H9 (cell line): ENCODE results near the gene EPB41L2. TPM values are rescaled to one million over a fixed set of nuclear protein-coding genes. Genes with fewer than 3 reads are reported as not detected.

Experiments
- DNase-seq: peaks from one replicate; pipeline ENCODE4 v3.0.0-alpha.2; 2017
- H2AFZ ChIP-seq: one replicate; pipeline ENCODE4 v1.6.1; 2013; ENCODE audit warnings: mild to moderate bottlenecking, low read length, control low read depth, moderate library complexity
- H2AK5ac ChIP-seq: 2 replicates; pipeline ENCODE4 v1.6.1; 2013; ENCODE audit warnings: low read length, control low read depth, mixed read lengths; ENCODE audit not compliant: insufficient read length
- H2BK120ac ChIP-seq: one replicate; pipeline ENCODE4 v1.6.1; 2013; ENCODE audit warnings: low read depth, mild to moderate bottlenecking, low read length, control low read depth, inconsistent platforms; ENCODE audit not compliant: poor library complexity, severe bottlenecking
- H2BK12ac ChIP-seq: 2 replicates; pipeline ENCODE4 v1.6.1; 2013; ENCODE audit warnings: low read length, control low read depth, mixed read lengths, low read depth; ENCODE audit not compliant: insufficient read length
- H2BK15ac ChIP-seq: 2 replicates; pipeline ENCODE4 v1.6.1; 2013; ENCODE audit warnings: low read depth, low read length, control low read depth
- H2BK20ac ChIP-seq: one replicate; pipeline ENCODE4 v1.6.1; 2013; ENCODE audit warnings: low read depth, mild to moderate bottlenecking, low read length, control low read depth, inconsistent platforms; ENCODE audit not compliant: poor library complexity, severe bottlenecking
- H2BK5ac ChIP-seq: 2 replicates; pipeline ENCODE4 v1.6.1; 2013; ENCODE audit warnings: low read length, control low read depth, mixed read lengths; ENCODE audit not compliant: insufficient read length
- H3K14ac ChIP-seq: 2 replicates; pipeline ENCODE4 v1.6.1; 2013; ENCODE audit warnings: low read length, control low read depth; ENCODE audit not compliant: insufficient read depth
- H3K18ac ChIP-seq: 2 replicates; pipeline ENCODE4 v1.6.1; 2013; ENCODE audit warnings: low read depth, mild to moderate bottlenecking, mixed read lengths, low read length, control low read depth; ENCODE audit not compliant: insufficient read length
- H3K23ac ChIP-seq: 2 replicates; pipeline ENCODE4 v1.6.1; 2013; ENCODE audit warnings: low read length, control low read depth, mixed read lengths, low read depth; ENCODE audit not compliant: insufficient read length
- H3K23me2 ChIP-seq: 2 replicates; pipeline ENCODE4 v1.6.1; 2013; ENCODE audit warnings: low read depth, mild to moderate bottlenecking, mixed read lengths, low read length, control low read depth; ENCODE audit not compliant: insufficient read length, poor library complexity, severe bottlenecking
- H3K27ac ChIP-seq: 2 replicates; pipeline ENCODE4 v1.5.1; 2013; ENCODE audit warnings: low read length, control low read depth, mixed read lengths, low read depth; ENCODE audit not compliant: insufficient read length
- H3K27me3 ChIP-seq: 2 replicates; pipeline ENCODE4 v1.6.1; 2013; ENCODE audit warnings: low read length, control low read depth, inconsistent platforms; ENCODE audit not compliant: insufficient read depth
- H3K4ac ChIP-seq: 2 replicates; pipeline ENCODE4 v1.6.1; 2013; ENCODE audit warnings: low read depth, mild to moderate bottlenecking, control low read depth, inconsistent platforms, low read length, moderate library complexity
- H3K4me1 ChIP-seq: 2 replicates; pipeline ENCODE4 v1.6.1; 2013; ENCODE audit warnings: low read length, control low read depth, inconsistent platforms; ENCODE audit not compliant: insufficient read depth
- H3K4me2 ChIP-seq: 2 replicates; pipeline ENCODE4 v1.6.1; 2013; ENCODE audit warnings: low read length, control low read depth, mixed read lengths; ENCODE audit not compliant: insufficient read length, insufficient read depth
- H3K56ac ChIP-seq: 2 replicates; pipeline ENCODE4 v1.6.1; 2013; ENCODE audit warnings: low read depth, mild to moderate bottlenecking, mixed read lengths, low read length, control low read depth; ENCODE audit not compliant: insufficient read length
- H3K79me1 ChIP-seq: 2 replicates; pipeline ENCODE4 v1.6.1; 2013; ENCODE audit warnings: low read depth, mild to moderate bottlenecking, moderate library complexity, low read length, control low read depth, inconsistent platforms; ENCODE audit not compliant: insufficient read depth, poor library complexity, severe bottlenecking
- H3K79me2 ChIP-seq: 2 replicates; pipeline ENCODE4 v1.6.1; 2013; ENCODE audit warnings: low read length, control low read depth, inconsistent platforms; ENCODE audit not compliant: insufficient read depth
- H3K9ac ChIP-seq: 2 replicates; pipeline ENCODE4 v1.6.1; 2013; ENCODE audit warnings: low read length, control low read depth, mixed read lengths; ENCODE audit not compliant: insufficient read length; ENCODE audit errors: extremely low read depth
- H3K9me3 ChIP-seq: one replicate; pipeline ENCODE4 v1.6.1; 2013; ENCODE audit warnings: low read depth, low read length, inconsistent platforms; ENCODE audit not compliant: control insufficient read depth
- H3T11ph ChIP-seq: one replicate; pipeline ENCODE4 v1.6.1; 2013; ENCODE audit warnings: mild to moderate bottlenecking, low read length, control low read depth, inconsistent platforms
- H4K20me1 ChIP-seq: one replicate; pipeline ENCODE4 v1.6.1; 2013; ENCODE audit not compliant: control insufficient read depth, insufficient read length, insufficient read depth
- H4K5ac ChIP-seq: 2 replicates; pipeline ENCODE4 v1.6.1; 2013; ENCODE audit warnings: low read depth, mild to moderate bottlenecking, mixed read lengths, low read length, control low read depth; ENCODE audit not compliant: insufficient read length
- H4K8ac ChIP-seq: replicated peaks from 2 replicates; pipeline ENCODE4 v1.6.1; 2013; ENCODE audit warnings: low read length, control low read depth, mixed read lengths, low read depth; ENCODE audit not compliant: insufficient read length
- H4K91ac ChIP-seq: 2 replicates; pipeline ENCODE4 v1.6.1; 2013; ENCODE audit warnings: low read depth, mild to moderate bottlenecking, moderate library complexity, mixed read lengths, low read length, control low read depth; ENCODE audit not compliant: insufficient read length
- H3K27ac Mint-ChIP-seq, 3 experiments: 2 replicates in 2 of 3; 3 replicates in 1 of 3; pipeline ENCODE4 v1.8.0; 2020 to 2021; ENCODE audit warnings: mixed read lengths in 3 of 3, mild to moderate bottlenecking in 1 of 3, moderate library complexity in 1 of 3
- H3K27me3 Mint-ChIP-seq: 2 replicates; pipeline ENCODE4 v1.8.0; 2021; ENCODE audit warnings: low read depth, mild to moderate bottlenecking, moderate library complexity, mixed read lengths
- H3K36me3 Mint-ChIP-seq, 3 experiments: 2 replicates in 2 of 3; 3 replicates in 1 of 3; pipeline ENCODE4 v1.8.0; 2020 to 2021; ENCODE audit warnings: low read depth in 3 of 3, mixed read lengths in 3 of 3; ENCODE audit not compliant: insufficient read depth in 1 of 3
- H3K4me1 Mint-ChIP-seq, 2 experiments: 2 replicates each; pipeline ENCODE4 v1.8.0; 2020; ENCODE audit warnings: mixed read lengths in 2 of 2
- H3K4me3 Mint-ChIP-seq, 2 experiments: 2 replicates in 1 of 2; 3 replicates in 1 of 2; pipeline ENCODE4 v1.8.0; 2020 to 2021; ENCODE audit warnings: mild to moderate bottlenecking in 2 of 2, mixed read lengths in 2 of 2, moderate library complexity in 1 of 2
- H3K9me3 Mint-ChIP-seq, 2 experiments: 2 replicates in 1 of 2; 3 replicates in 1 of 2; pipeline ENCODE4 v1.8.0; 2020; ENCODE audit warnings: mild to moderate bottlenecking in 2 of 2, mixed read lengths in 2 of 2, moderate library complexity in 1 of 2
- WGBS: extraction: QIAGEN DNeasy Blood & Tissue Kit; methylation state at CpG from one replicate; pipeline ENCODE4 v1.1.7; 2013; ENCODE audit warnings: missing lambda C conversion rate, low lambda C conversion rate, mixed read lengths; ENCODE audit not compliant: insufficient read length; ENCODE audit errors: extremely low coverage; 5-methylcytosine and 5-hydroxymethylcytosine counted together
- total RNA-seq: library from RNA; stranded (reverse); gene quantifications from 2 replicates; pipeline ENCODE4 v1.2.1, GENCODE V29; 2021
- TF ChIP-seq, protein P1 (sequence below): fragments of 200-600 bp; sonication (generic); conservative IDR thresholded peaks from 3 replicates; pipeline ENCODE4 v1.8.0; 2021; ENCODE audit warnings: antibody characterized with exemption, mild to moderate bottlenecking

The EPB41L2 gene
- total RNA-seq, 1 experiment from 2014 or later, result 90.2 TPM

DNA sequence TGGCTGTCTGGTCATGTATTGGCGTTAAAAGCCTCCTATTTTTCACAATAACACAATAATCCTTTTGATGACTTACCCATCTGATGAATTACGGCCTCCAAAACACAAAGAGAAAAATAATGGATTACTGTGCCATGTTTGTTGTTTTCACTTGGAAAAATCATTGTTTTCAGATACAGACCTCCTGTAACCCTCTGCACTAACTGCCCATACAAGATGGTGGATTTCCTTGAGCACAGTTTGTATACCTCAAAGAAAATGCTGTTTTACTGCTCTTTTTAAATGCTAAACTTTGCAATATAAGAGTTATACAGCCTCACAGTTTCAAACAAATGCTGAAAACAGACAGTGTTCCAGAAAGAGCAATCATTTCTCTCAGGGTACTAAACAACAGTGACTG is 174.8 kb downstream of the EPB41L2 start:
- H4K91ac ChIP-seq, result no peak overlapping the region
- H3K14ac ChIP-seq, result no peak overlapping the region
- H3K9me3 ChIP-seq, result no peaks in the 10 kb centered on the region
- Mint-ChIP-seq H3K4me1 (no peaks in the 10 kb centered on the region), H3K9me3 (no peaks in the 10 kb centered on the region), H3K27ac (no peak overlapping the region), H3K27me3 (no peaks in the 10 kb centered on the region), H3K4me3 (no peak overlapping the region), H3K36me3 (peaks cover 0 to 7% (median 7%) of the 10 kb centered on the region in 3 experiments; a peak in 3 of 7 replicates)
- H3K79me1 ChIP-seq, result no peaks in the 10 kb centered on the region
- H3K23me2 ChIP-seq, result no peaks in the 10 kb centered on the region
- no peaks in the 10 kb centered on the region for H3K27me3 ChIP-seq
- H2BK120ac ChIP-seq, result no peak overlapping the region
- no peak overlapping the region for H3K56ac ChIP-seq
- no peak overlapping the region for H2AFZ ChIP-seq
- H2BK12ac ChIP-seq, result no peak overlapping the region
- H4K5ac ChIP-seq, result no peak overlapping the region
- no peak overlapping the region for H2BK20ac ChIP-seq
- no peaks in the 10 kb centered on the region for H3K79me2 ChIP-seq
- WGBS, result no CpG with 5 or more reads among the region's 2 CpGs
- no peak overlapping the region for H3K18ac ChIP-seq
- no peak overlapping the region for H3K4me2 ChIP-seq
- no peaks in the 10 kb centered on the region for H3K4me1 ChIP-seq
- no peak overlapping the region for H3K27ac ChIP-seq
- no peak overlapping the region for H3T11ph ChIP-seq
- H3K23ac ChIP-seq, result no peak overlapping the region
- TF ChIP-seq, protein P1, sequence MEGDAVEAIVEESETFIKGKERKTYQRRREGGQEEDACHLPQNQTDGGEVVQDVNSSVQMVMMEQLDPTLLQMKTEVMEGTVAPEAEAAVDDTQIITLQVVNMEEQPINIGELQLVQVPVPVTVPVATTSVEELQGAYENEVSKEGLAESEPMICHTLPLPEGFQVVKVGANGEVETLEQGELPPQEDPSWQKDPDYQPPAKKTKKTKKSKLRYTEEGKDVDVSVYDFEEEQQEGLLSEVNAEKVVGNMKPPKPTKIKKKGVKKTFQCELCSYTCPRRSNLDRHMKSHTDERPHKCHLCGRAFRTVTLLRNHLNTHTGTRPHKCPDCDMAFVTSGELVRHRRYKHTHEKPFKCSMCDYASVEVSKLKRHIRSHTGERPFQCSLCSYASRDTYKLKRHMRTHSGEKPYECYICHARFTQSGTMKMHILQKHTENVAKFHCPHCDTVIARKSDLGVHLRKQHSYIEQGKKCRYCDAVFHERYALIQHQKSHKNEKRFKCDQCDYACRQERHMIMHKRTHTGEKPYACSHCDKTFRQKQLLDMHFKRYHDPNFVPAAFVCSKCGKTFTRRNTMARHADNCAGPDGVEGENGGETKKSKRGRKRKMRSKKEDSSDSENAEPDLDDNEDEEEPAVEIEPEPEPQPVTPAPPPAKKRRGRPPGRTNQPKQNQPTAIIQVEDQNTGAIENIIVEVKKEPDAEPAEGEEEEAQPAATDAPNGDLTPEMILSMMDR, result no peak
- H4K8ac ChIP-seq, result no peak overlapping the region
- no peak overlapping the region for H2AK5ac ChIP-seq
- no peak overlapping the region for H3K9ac ChIP-seq
- H3K4ac ChIP-seq, result no peak overlapping the region
- no peak overlapping the region for H2BK15ac ChIP-seq
- no peak for DNase-seq
- H4K20me1 ChIP-seq, result no peaks in the 10 kb centered on the region
- H2BK5ac ChIP-seq, result no peak overlapping the region
